Cardiac fibroblast (primary cell): ENCODE measurements around the gene FBXL16.

Source experiments
- DNase-seq, 2 donors: peaks; one replicate each; pipeline versions ENCODE4 v3.0.0 to v3.0.0-alpha.2; 2010; ENCODE audit warnings: low read depth in 2 of 2
- H3K4me3 ChIP-seq, 2 donors: replicated peaks in 1 of 2; 1 replicate in 1 of 2; 2 replicates in 1 of 2; pipeline ENCODE4 v1.5.1; 2011; ENCODE audit warnings: low read depth in 2 of 2, low read length in 2 of 2, mild to moderate bottlenecking in 2 of 2, moderate library complexity in 1 of 2
- CTCF ChIP-seq: IDR thresholded peaks from one replicate; pipeline ENCODE4 v1.5.1; 2011; ENCODE audit warnings: low read depth, mild to moderate bottlenecking, low read length, inconsistent platforms

The FBXL16 gene

DNA sequence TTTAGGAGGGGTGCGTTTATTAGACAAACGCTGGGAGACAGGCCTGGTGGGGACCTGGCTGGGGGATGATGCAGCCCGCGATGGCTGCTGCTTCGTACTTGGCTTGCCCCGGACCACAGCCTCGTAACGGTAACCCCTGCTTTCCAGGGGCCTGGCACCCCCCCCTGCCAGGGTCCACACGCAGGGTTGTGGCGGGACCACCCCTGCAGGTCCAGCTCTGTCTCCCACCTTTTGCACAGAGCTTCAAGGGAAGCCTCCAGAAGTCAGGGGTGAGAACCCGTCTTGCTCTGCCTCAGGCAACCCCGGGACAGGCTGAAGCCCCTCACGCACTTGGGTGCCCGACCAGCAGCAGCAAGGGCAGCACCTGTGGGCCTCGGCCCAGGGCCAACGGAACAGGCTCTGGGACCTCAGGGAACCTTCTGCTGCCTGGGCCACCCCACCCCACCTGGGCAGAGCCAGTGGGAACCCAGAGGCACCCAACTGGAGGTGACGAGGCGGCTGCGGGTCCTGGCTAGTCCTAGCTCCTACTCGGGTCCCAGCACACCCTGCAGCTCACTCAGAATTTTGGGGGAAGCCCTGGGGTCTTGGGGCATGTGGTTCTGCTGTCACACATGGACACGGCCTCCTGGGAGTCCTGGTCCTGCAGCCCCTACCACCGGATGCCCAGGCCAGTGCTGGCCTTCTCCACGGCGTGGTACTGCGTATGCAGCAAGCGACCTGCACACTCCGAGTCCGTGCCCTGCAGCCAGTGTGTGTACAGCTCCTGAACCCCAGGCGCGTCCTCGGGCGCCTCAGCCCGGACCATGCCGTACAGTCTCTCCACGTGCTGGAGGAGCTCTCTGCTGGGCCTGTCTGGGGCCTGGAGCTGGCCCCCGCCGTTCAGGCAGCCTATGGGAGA, 24.4 kb upstream of the FBXL16 start:
- no peak for TF ChIP-seq CTCF
- H3K4me3 ChIP-seq, result no peak overlapping the region
- no peak for DNase-seq

GRCh38 chr16:728890-729744, 23.5 kb upstream of the FBXL16 start:
- TF ChIP-seq CTCF, result no peak
- DNase-seq, result no peak
- peak overlapping the region in 1 of 2 donors; percentile 45 for H3K4me3 ChIP-seq

GRCh38 chr16:728131-728889, 22.7 kb upstream of the FBXL16 start:
- TF ChIP-seq CTCF, result no peak
- H3K4me3 ChIP-seq, result peak overlapping the region; percentile 45 to 63
- DNase-seq, result peak; percentile 79 to 82

GRCh38 chr16:727291-727977, 21.8 kb upstream of the FBXL16 start:
- peak overlapping the region; percentile 63 to 81 for H3K4me3 ChIP-seq
- no peak for DNase-seq
- no peak for TF ChIP-seq CTCF

- H3K4me3 ChIP-seq, result peak within 1 kb of the TSS; percentile 63 to 81
- peak in 1 of 2 donors; percentile 63 for DNase-seq
- no peak for TF ChIP-seq CTCF
Observed at GRCh38 chr16:726438-727290, 21.1 kb upstream of the FBXL16 start, which contains the start of the genes CCDC78 and HAGHL. TSS of gene CCDC78 (minus strand) at chr16:726443. CDS start at chr16:726367, 76 bp downstream. TSS of gene HAGHL (plus strand) at chr16:727106. CDS start at chr16:727510, 404 bp downstream.
